ENCODE measurements around the gene CTTN.

CTTN gene

GRCh38 chr11:70397983-70398833 lies at the start of gene CTTN:
TSS of gene CTTN (plus strand) at chr11:70398529. CDS start at chr11:70407298, 8,769 bp downstream.
- peak; percentile 55 to 59 for DNase-seq

DNA sequence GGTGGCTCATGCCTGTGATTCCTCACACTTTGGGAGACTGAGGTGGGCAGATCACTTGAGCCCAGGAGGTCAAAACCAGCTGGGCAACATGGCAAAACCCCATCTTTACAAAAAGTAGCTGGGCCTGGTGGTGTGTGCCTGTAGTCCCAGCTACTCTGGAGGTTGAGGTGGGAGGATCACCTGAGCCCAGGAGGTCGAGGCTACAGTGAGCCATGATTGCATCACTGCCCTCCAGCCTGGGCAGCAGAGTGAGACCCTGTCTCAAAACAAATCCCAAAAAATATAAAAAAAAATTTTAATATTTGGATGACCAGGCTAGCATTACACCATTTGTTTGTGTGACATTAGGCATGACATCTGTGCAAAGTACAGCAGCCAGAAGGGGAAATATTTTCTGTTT lies 49.7 kb upstream of the CTTN start:
- no peak for DNase-seq

DNA sequence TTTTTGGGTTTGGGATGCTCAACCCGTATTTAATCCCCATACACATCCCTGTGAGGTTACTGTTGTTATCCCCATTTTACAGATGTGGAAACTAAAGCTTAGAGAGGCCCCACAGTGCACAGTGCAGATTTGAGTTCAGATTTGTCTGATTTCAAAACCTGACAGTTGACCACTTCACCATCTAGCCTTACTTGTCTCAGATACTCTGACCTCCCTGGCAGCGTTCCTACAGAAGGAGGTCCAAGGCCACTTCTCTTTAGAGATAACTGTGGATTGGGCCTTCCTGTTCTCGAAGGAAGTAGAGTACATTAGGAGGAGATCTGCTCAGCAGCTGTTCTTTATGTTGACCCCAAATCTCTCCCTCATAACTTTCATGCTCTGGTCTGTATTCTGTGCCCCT lies 46.7 kb upstream of the CTTN start:
- DNase-seq, result no peak

DNA sequence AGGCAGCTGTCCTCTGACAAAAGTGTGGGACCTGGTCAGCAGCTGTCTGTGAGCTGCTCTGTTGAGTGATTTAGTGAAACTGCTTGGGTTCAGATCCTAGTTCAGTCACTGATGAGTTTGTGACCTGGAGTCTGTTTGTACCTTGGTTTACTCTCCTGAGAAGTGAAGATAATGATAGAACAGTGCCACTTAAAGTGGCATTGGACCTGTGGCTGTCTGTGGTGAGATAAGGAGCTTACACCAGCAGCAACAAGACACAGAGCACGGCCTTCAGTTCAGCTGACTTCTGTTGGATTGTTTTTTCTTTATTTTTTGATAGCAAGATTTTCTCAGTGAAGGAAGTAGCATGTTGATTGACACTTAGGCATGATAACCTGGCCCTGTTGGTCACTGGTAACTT lies 46.2 kb upstream of the CTTN start:
- no peak for DNase-seq

GRCh38 chr11:70352601-70353000 lies 45.7 kb upstream of the CTTN start:
- no peak for DNase-seq

- no peak for DNase-seq
These were observed 45.0 kb upstream of the CTTN start for GRCh38 chr11:70353329-70353728.

DNA sequence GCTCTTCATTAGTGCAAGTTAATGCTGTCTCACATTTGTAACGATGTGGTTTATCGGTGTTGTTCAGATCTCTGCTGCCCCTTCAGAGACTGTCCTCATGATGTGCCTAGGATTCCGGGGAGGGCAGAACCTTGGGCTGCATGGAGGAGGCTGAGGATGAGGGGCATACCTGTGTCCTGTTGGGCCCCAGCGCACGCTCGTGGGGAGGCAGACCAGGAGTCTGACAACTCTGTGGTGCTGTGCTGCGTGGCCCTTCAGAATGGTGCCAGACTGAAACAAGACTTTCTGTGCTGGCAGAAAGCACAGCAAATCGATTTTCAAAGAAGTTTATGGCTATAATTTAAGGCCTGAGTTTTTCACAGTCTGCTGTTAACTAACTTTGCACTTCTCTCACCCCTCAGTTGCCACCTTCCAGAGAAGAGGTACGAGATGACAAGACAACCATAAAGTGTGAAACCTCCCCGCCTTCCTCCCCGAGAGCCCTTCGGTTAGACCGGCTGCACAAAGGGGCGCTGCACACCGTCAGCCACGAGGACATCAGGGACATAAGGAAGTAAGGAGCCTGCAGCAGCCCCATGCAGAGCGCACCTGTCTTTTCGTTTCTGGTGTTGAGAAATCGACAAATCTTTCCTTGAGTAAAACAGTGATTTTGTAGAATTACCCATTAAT lies 44.3 kb upstream of the CTTN start:
- DNase-seq, result no peak

GRCh38 chr11:70354629-70355028 lies 43.7 kb upstream of the CTTN start:
- no peak for DNase-seq

DNA sequence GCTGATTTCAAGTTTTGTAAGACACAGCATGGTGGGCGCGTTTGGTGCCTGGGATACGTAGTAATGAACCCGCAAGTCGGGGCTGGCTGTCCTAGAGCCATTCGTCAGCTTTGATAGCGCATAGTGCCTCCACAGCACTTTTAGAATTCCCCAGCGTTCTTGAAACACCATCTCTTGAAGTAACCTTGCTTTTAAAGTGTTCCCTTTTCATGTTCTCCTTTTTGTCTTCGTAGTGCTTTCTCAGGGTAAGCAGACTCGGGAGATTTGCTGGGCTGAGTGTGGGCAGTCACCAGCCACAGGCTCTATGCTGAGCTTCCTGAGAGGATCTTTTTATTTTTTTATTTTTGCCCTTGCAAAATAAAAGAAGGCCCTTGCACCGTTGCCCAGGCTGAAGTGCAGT lies 39.6 kb upstream of the CTTN start:
- no peak for DNase-seq

DNA sequence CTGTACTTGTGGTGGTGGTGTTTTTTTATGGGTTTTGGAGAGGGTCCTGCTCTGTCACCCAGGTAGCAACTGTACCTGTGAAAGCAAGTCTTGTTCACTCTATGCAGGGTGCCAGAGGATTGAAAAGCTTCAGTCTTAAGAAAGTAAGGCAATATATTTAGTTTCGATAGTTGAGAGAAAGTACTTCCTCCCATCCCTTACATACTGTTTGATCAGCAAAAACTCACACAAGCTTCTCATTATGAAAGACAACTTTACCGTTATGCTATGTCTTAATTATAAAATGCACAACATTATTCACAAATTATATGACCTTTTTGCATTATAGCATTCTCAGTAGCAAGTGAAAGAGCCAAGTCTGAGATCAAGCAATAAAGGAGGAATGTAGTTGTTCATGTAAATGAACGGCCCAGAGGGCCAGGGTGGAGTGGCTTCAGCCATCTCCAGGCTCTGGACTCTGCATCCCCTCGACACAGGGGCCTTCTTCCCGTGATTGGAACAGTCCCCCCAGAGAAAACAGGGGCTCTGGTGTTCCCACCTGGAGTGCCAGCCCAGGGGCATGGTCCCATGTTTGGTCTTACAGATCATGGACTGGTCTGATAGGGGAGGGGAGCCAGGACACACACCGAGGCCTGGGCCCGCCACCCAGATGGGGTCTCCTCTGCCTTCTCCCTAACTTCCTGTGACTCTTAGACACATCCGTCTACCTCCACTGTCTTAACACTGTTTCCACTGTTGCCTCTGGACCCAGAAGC lies 38.7 kb upstream of the CTTN start:
- DNase-seq, result no peak

GRCh38 chr11:70360211-70360610 lies 38.1 kb upstream of the CTTN start:
- peak in 1 of 2 experiments; percentile 27 for DNase-seq

DNA sequence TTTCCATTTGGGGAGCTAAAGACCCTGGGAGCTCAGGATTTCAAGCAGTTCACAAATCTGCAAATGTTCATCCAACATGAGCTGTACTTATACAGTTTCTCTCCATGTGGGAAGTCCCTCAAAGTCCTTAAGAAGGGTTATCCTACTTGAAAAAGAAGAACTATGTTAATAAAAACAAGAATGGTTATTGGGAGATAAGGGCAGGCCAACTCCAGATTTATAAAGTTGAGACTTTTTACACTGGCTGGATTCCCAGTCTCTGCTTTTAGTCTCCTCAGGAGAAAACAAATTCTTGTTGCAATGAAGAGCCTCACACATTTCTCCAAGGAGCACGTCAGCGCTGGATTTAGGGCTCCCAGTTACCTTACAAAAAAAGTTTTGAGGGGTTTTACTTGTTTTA lies 34.2 kb upstream of the CTTN start:
- no peak for DNase-seq

GRCh38 chr11:70364745-70365543 lies 33.4 kb upstream of the CTTN start:
- no peak for DNase-seq

DNA sequence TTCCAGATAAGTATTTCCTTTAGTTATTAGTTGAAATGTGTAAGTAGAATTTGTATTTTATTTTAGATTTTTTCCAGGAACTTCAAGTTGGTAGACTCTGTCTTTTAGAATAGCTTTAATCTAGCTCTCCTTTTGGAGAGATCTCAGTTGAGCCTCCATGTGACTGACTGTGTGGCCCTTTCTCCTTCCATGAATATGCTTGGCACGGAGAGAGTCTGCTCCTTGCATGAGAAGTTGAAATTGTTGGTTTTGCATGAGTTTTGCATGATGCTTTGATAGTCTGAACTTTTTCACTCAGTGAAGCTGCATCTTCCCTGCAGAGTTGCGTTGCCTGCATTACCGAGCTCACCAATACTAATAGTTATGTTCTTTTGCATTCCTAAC lies 32.8 kb upstream of the CTTN start:
- no peak for DNase-seq

GRCh38 chr11:70367071-70367470 lies 31.3 kb upstream of the CTTN start:
- DNase-seq, result no peak

GRCh38 chr11:70368961-70369360 lies 29.4 kb upstream of the CTTN start:
- DNase-seq, result no peak

GRCh38 chr11:70371241-70371640 lies 27.1 kb upstream of the CTTN start:
- no peak for DNase-seq

DNA sequence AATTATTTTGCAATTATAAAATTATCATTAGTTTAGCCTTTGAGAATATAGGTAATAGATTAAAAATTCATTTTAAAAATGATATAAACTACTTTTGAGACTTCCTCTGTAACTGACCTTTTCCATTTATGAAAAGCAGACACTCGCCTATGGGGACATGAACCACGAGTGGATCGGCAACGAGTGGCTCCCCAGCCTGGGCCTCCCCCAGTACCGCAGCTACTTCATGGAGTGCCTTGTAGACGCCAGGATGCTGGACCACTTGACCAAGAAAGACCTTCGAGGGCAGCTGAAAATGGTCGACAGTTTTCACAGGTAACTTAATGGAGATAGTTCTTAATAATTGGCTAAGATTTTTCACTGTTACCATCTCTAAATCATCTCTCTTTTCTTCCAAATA lies 26.3 kb upstream of the CTTN start:
- no peak for DNase-seq

- no peak for DNase-seq
These were observed 21.7 kb upstream of the CTTN start for GRCh38 chr11:70376621-70377020.

DNA sequence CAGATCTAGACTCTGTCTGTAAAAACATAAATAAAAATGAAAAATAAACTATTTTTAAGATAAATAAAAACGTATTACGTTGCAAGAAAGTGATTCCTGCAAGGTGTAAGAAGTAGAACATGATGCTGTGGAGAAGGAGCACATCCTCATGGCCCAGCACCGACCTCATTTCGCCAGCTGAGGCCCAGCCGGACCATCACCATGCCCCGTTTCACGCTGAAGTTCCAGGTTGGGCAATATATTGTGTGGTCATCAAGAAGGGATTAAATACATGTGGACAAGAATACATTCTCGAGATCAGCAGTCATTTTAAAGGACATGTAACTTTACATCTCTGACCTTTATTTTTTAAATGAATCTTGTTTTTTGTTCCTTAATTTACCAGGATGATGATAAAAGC lies 20.7 kb upstream of the CTTN start:
- no peak for DNase-seq

DNA sequence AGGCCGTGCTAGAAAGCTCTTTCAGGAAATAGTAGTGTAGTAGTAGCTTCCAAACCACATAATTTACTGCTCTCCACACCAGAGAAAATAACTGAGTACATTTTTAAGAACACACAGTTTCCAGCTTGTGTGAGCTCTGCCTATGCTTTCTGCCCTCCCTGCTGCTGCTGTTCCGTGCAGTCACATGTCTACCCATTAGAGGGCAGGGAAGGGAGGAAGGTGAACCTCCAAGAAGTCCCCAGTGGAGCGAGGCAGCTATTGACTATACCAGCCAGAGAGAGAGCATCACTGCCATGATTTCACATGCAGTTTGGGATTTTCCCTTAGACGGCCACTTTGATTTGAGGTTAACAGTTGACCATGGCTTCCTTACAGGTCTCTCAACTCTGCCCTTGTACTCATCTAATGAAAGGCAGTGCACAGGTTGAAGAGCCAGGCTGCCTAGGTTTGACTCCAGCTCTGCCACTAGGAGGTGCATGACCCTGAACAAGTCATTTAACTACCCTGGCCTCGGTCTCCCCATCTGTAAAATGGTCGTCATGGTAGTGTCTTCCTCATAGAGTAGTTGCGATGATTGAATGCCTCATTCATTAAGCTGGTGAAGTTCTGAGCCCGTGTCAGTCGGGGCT lies 19.7 kb upstream of the CTTN start:
- no peak for DNase-seq

- no peak for DNase-seq
These were observed 17.0 kb upstream of the CTTN start for GRCh38 chr11:70381350-70381749.
